PFSK-1 (cell line): Measurements from ENCODE around the gene CGB2.
"Not testable (repeated sequence)": the region's sequence is repeated elsewhere in the genome, so short reads cannot be mapped to it uniquely, and the experiment has no call there.

Experiments
- FOXP2 ChIP-seq: optimal IDR thresholded peaks from 2 replicates; pipeline ENCODE3; 2011; ENCODE audit warnings: borderline replicate concordance, control low read depth, inconsistent platforms; ENCODE audit not compliant: insufficient read depth; ENCODE audit errors: extremely low read length, extremely low read depth
- POLR2AphosphoS5 ChIP-seq: IDR thresholded peaks from 2 replicates; pipeline ENCODE4 v1.6.1; 2012; ENCODE audit warnings: low read depth, mild to moderate bottlenecking, control low read depth, low read length, moderate library complexity
- SIN3A ChIP-seq: IDR thresholded peaks from 2 replicates; pipeline ENCODE4 v1.6.1; 2012; ENCODE audit warnings: mild to moderate bottlenecking, low read length, moderate library complexity, borderline replicate concordance; ENCODE audit not compliant: insufficient read depth
- TAF1 ChIP-seq: IDR thresholded peaks from 2 replicates; pipeline ENCODE4 v1.6.1; 2012; ENCODE audit warnings: low read length, control low read depth, borderline replicate concordance; ENCODE audit not compliant: insufficient read depth
- TF ChIP-seq, protein P1 (sequence below), 2 experiments: IDR thresholded peaks; 2 replicates each; pipeline versions ENCODE4 v1.6.1 to v1.8.0; 2011 to 2012; ENCODE audit warnings: low read depth in 2 of 2, low read length in 2 of 2, control low read depth in 1 of 2, inconsistent platforms in 1 of 2, mild to moderate bottlenecking in 1 of 2, moderate library complexity in 1 of 2; ENCODE audit not compliant: insufficient read depth in 1 of 2

Gene CGB2

GRCh38 chr19:49042177-49042576 lies 10.5 kb downstream of the CGB2 start:
- no peak for TF ChIP-seq POLR2AphosphoS5
- no peak for TF ChIP-seq FOXP2
- no peak for TF ChIP-seq SIN3A

DNA sequence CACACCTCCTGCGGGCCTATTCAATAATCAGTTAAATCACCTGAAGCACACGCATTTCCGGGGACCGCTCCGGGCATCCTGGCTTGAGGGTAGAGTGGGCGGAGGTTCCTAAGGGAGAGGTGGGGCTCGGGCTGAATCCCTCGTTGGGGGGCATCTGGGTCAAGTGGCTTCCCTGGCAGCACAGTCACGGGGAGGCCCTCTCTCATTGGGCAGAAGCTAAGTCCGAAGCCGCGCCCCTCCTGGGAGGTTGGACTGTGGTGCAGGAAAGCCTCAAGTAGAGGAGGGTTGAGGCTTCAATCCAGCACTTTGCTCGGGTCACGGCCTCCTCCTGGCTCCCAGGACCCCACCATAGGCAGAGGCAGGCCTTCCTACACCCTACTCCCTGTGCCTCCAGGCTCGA lies 11.9 kb downstream of the CGB2 start, which contains the start of gene CGB5:
TSS of gene CGB5 (plus strand) at position 301 of the 400 bp plus-strand sequence. CDS start 362 bp downstream, outside the sequence.
- TF ChIP-seq TAF1, POLR2AphosphoS5, FOXP2: not testable (repeated sequence)

GRCh38 chr19:49049011-49049410 lies 17.3 kb downstream of the CGB2 start, which contains the start of gene CGB8:
Gene CGB8, minus strand, starts transcription at chr19:49049111. Its CDS starts 372 bp downstream, at chr19:49048739.
- TF ChIP-seq, protein P1, sequence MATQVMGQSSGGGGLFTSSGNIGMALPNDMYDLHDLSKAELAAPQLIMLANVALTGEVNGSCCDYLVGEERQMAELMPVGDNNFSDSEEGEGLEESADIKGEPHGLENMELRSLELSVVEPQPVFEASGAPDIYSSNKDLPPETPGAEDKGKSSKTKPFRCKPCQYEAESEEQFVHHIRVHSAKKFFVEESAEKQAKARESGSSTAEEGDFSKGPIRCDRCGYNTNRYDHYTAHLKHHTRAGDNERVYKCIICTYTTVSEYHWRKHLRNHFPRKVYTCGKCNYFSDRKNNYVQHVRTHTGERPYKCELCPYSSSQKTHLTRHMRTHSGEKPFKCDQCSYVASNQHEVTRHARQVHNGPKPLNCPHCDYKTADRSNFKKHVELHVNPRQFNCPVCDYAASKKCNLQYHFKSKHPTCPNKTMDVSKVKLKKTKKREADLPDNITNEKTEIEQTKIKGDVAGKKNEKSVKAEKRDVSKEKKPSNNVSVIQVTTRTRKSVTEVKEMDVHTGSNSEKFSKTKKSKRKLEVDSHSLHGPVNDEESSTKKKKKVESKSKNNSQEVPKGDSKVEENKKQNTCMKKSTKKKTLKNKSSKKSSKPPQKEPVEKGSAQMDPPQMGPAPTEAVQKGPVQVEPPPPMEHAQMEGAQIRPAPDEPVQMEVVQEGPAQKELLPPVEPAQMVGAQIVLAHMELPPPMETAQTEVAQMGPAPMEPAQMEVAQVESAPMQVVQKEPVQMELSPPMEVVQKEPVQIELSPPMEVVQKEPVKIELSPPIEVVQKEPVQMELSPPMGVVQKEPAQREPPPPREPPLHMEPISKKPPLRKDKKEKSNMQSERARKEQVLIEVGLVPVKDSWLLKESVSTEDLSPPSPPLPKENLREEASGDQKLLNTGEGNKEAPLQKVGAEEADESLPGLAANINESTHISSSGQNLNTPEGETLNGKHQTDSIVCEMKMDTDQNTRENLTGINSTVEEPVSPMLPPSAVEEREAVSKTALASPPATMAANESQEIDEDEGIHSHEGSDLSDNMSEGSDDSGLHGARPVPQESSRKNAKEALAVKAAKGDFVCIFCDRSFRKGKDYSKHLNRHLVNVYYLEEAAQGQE (IDR thresholded peaks at IDR 0.05; ENCODE audit: insufficient read depth in 1 of 2, low read depth in 2 of 2, low read length in 2 of 2), result not testable (repeated sequence)
- TF ChIP-seq TAF1, FOXP2: not testable (repeated sequence)

GRCh38 chr19:49056101-49056901 lies 24.6 kb downstream of the CGB2 start:
- TF ChIP-seq TAF1 (no peak), SIN3A (no peak), POLR2AphosphoS5 (no peak), FOXP2 (peak; percentile 24)
- TF ChIP-seq, protein P1 (IDR thresholded peaks at IDR 0.05; ENCODE audit: insufficient read depth in 1 of 2, low read depth in 2 of 2, low read length in 2 of 2), result no peak

DNA sequence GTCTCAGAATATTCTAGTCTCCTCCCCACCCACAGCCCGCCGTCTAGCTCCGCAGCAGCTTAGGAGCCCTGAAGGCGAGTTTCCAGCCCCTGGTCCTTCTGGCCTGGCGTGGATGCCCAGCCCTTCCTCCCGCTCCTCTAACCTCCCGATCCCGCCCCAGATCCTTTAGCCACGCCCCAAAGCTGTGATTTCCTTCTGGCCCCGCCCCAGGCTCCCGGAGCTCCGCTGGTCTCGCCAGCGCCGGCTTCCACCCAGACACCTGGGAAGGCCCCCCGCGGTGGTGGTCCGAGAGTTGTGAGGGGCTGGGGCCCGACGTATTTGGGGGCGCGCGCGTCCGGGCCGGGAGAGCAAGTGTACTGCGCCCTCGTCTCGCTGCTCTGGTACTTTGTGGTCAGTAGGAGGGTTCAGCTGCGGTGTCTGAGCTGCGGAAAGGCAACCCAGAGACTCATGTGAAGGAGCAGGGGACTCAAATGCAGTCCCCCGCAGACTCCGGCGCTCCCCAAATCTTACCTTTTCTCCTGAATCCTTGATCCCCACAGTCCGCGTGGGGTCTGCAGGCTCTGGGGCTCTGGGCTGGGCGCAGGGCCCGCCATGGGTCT lies 26.0 kb downstream of the CGB2 start, which contains the start of gene CGB7:
TSS of gene CGB7 (minus strand) at position 114 of the 599 bp plus-strand sequence. CDS start 2,374 bp downstream, outside the sequence.
- no peak for TF ChIP-seq SIN3A
- TF ChIP-seq POLR2AphosphoS5, result no peak
- TF ChIP-seq TAF1, result no peak

DNA sequence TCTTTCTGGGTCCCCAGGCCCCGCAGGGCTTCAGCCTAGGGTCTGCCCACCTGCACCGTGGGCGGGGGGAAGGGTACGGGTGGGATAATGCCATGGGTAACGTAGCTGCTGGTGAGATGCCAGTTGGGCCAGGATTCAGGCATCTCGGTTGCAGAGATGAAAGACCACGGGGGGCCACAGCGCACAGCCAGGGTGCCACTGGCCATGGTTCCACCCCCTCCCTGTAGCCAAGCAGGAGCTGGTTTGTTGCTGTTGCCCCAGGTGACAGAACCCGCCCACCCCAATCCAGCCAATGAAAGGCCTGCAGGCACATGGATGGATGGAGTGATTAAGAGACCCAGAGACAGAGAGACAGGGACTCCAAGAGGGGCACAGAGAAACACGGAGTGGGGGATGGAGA lies 26.9 kb downstream of the CGB2 start:
- TF ChIP-seq, protein P1 (IDR thresholded peaks at IDR 0.05; ENCODE audit: insufficient read depth in 1 of 2, low read depth in 2 of 2, low read length in 2 of 2), result no peak
- no peak for TF ChIP-seq TAF1
- no peak for TF ChIP-seq SIN3A
- no peak for TF ChIP-seq FOXP2
- TF ChIP-seq POLR2AphosphoS5, result no peak
